GM21367 (cell line): ENCODE measurements around the gene TJP1.
"Not testable (repeated sequence)": the region's sequence is repeated elsewhere in the genome, so short reads cannot be mapped to it uniquely, and the experiment has no call there.

Source experiments
- ATAC-seq: cut with Tn5 transposase; IDR thresholded peaks from one replicate; pipeline ENCODE4 v1.9.1; 2021; ENCODE audit not compliant: unreplicated experiment

TJP1 gene

GRCh38 chr15:29685156-29686078 is 136.9 kb downstream of the TJP1 start:
- no peak for ATAC-seq

GRCh38 chr15:29682781-29683180 is 139.5 kb downstream of the TJP1 start:
- no peak for ATAC-seq

DNA sequence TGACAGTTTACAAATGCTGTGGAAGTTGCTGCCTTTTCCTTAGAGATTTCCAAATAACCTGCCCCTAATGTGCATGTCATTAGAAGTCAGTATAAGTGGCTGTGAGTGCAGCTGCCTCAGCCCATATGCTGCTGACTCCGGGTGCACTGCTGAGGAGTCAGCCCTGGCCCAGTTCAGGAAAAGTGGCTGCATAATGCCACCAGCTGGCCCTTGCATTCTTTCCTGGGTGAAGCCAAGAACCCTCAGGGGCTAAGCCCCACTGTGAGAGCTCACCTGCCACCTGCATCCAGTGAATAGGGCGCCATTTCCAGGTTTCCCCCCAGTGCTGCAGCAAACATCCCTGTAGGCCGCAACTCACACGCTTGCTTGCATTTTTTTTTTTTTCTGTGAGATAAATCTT is 139.9 kb downstream of the TJP1 start:
- ATAC-seq, result no peak

GRCh38 chr15:29681946-29682345 is 140.3 kb downstream of the TJP1 start:
- no peak for ATAC-seq

DNA sequence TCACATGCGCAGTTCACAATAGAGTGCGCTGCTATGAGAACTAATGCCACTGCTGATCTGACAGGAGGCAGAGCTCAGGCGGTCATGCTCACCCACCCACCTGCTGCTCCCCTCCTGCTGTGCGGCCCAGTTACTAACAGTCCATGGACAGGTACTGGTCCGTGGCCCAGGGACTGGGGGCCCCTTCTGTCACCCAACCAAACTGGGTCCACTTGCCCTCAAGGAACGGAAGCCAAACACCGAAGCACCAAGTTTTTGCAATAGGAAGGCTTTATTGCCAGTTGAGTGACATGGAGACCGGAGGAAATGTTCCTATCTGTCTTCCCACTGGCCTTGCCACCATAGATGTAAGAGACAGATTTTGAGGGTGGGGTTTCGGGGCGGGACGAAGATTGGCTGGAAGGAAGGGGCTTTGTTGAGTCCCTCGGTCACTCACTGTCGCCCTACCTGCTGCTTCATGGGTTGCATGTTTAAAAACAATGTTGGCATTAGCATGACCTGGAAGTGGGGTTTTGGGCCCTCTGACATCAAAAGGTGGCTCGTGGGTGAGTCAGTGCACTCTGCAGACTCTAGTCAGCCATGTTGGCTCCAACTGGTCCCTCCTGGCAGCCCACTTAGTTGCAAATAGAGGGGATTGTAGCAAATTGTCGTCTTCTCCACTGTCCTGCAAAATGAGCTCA is 141.0 kb downstream of the TJP1 start:
- no peak for ATAC-seq

GRCh38 chr15:29680465-29681165 is 141.7 kb downstream of the TJP1 start:
- no peak for ATAC-seq

- no peak for ATAC-seq
Observed at GRCh38 chr15:29678504-29679034, 143.7 kb downstream of the TJP1 start.

DNA sequence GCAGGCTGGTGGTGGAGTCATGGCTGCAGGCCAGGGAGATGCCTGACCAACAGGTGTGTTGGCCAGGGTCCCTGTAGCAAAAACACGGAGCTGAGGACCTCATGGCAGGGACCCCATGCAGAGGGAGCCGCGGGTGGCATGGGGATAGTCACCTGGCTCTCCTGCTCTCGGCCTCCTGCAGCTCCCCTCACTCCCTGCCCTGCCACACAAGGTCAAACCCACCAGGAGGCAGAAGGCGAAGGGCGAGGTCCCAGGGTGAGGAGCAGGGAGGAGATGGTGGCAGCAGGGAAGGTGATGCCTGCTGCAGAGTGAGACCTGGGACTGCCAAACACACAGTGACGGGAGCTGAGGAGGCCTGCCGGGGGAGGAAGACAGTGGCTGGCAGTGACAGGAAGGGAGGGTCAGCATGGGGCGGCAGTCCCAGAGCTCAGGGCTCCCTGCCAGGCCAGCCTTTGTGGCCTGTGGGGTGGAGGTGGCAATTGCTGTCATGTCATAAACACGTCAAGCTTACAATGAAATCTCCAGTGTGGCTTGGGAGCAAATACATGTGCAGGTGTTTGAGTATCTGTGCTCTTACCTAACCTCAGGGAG is 144.3 kb downstream of the TJP1 start:
- no peak for ATAC-seq

DNA sequence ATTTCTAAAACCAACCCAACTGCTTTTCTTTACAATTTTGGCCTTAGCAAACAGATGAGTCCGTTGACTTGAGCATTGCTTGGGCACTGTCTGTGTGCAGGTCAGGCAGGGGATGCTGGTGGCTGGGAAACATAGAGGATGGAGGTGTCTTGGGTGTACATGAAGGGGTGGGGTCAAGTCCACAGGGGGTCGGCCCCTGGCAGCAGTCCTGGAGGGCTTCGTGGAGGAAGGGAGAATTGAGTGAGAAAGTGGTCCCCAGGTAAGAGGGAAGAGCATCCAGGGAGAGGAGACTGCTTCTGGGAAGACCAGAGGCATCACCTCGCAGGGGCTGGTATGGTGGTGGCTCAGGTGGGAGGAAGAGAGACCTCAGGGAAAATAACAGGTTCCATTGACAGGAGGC is 144.8 kb downstream of the TJP1 start:
- no peak for ATAC-seq

DNA sequence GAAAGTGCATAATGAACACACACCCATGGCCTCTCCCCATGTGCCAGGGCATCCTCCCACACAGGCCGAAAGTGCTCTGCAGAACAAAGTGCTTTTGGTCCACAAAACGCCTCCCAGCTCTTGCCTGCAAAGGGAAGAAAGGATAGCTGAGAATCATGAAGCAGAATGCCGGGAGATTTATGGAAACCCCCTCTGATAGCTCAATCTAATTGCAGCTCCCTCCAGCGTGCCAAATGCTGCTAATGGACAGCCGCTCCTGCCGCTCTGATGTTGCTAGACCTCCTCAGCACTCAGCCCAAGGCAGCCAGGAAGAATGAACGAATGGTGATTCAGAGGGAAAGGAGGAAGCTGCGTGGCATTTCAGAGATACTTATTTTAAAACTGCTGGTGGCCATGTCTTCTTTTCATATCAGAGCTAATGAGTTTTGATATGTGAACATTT is 145.3 kb downstream of the TJP1 start:
- ATAC-seq, result no peak

- ATAC-seq, result not testable (repeated sequence)
Observed at GRCh38 chr15:29676374-29676960, 145.8 kb downstream of the TJP1 start.

DNA sequence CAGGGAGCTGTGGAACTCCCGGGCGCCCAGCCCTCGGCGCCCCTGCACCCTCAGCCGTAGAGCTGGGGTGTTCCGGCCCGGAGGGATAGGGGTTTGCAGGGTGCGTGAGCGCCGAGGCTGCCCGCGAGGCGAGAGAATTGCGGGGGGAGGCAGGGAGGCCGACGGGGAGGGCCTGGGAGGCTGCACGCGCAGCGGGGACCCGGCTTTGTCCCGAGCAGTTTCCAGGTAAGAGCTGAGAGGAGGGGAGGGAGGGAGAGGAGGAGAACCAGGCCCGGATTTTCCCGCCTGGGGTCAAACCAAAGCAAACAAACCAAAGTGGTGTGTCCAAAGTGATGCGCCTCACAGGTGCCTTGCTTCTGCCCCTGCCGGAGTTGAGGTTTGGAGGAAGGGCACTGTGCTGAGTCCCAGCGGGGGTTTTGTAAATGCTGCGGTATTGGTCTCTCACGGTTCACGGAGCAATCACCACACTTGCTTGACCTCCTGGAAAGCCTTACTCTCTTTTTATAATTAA is 146.4 kb downstream of the TJP1 start:
- no peak for ATAC-seq

GRCh38 chr15:29674661-29675533 is 147.4 kb downstream of the TJP1 start:
- ATAC-seq, result no peak

- no peak for ATAC-seq
Observed at GRCh38 chr15:29672923-29673809, 149.1 kb downstream of the TJP1 start.

DNA sequence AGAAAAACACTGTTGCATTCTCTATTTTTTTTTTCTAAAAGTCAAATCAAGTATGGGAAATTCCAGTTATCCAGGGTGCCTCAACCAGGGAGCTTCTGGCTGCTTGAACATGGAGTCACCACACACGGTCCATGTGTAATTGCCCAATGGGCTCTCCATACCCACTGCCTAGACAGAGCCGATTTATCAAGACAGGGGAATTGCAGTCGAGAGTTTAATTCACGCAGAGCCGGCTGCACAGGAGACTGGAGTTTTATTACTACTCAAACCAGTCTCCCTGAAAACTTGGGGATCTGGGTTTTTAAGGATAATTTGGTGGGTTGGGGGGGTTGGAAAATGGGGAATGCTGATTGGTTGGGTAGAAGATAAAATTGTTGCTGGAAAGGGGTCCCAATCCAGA is 149.8 kb downstream of the TJP1 start:
- ATAC-seq, result no peak

DNA sequence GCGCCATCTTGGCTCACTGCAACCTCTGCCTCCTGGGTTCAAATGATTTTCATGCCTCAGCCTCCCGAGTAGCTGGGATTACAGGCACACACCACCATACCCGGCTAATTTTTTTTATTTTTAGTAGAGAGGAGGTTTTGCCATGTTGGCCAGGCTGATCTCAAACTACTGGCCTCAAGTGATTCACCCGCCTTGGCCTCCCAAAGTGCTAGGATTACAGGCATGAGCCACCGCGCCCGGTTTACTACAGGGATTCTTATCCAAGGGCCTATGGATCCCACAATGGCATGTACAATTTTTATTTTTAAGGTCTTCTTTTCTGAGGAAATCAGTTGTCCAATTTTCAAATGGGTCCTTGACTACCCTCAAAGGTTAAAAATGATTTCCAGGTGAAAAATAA is 150.2 kb downstream of the TJP1 start:
- not testable (repeated sequence) for ATAC-seq

DNA sequence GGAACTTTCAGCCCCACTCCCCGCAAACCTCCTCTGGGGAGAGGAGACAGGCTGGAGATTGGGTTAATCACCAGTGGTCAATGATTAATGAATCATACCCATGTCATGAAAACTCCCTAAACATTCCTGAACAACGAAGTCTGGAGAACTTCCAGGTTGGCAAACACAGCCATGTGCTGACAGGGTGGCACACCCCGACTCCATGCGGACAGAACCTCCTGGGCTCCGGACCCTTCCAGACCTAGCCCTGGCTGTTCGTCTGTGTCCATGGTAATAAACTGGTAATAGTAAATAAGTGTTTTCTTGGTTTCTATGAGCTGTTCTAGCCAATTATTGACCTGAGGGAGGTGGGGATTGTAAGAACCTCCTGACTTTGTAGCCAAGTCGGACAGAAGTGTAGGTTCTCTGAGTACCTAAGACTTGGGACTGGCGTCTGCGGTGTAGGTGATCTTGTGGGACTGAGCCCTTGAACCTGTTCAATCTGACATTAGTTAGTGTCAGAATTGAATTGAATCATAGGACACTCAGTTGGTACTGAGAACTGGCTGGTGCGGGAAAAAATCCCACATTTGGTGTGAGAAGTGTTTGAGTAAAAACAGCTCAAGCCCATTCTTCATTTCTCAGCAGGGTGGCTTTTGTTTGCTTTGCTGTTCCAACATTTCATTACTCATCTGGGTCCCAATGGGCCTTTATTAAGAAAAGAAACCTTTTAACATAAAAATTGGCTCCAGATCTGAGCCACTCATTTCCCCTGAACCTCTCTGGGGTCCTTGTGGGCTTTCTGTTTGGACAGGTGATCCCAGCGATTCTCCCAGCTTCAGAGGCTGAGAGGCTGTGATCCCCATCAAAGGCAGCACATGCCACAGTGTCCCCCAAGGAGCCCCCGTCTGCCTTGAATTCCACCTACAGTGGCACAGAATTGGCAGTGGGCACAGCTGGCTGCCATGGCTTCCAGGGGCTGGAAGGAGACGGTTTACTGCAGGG is 151.0 kb downstream of the TJP1 start:
- ATAC-seq, result no peak
